Activated CD8-positive, alpha-beta memory T cell treated with anti-CD3 and anti-CD28 coated beads for 4 hours (primary cell): Measurements from ENCODE around the gene NFE2L3.
"Not testable (repeated sequence)": the region's sequence is repeated elsewhere in the genome, so short reads cannot be mapped to it uniquely, and the experiment has no call there.

ENCODE experiments used
- DNase-seq, 2 donors: peaks; one replicate each; pipeline ENCODE4 v3.0.0-alpha.2; 2020; ENCODE audit warnings: low read depth in 2 of 2

Gene NFE2L3

GRCh38 chr7:26167303-26167934, 15.4 kb downstream of the NFE2L3 start:
- no peak for DNase-seq

- no peak for DNase-seq
Measured at GRCh38 chr7:26168458-26169023, 16.5 kb downstream of the NFE2L3 start.

GRCh38 chr7:26169271-26169670, 17.3 kb downstream of the NFE2L3 start:
- DNase-seq = no peak

DNA sequence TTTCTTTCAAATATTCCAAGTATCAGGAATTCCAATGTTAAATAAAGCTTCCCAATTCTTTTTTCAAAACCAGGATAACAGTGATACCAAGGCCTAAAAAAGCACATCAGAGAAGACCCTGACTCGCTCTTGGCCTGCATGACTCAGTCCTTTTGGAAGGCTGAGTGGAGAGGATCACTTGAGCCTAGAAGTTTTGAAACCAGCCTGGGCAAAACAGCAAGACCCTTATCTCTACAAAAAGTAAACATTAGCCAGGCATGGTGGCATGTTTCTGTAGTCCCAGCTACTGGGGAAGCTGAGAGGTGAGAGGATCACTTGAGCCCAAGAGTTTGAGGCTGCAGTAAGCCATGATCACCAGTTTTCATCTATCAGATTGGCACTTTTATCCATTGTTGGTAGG, 18.7 kb downstream of the NFE2L3 start:
- DNase-seq = no peak

- DNase-seq = no peak
Measured at GRCh38 chr7:26171601-26172000, 19.6 kb downstream of the NFE2L3 start.

DNA sequence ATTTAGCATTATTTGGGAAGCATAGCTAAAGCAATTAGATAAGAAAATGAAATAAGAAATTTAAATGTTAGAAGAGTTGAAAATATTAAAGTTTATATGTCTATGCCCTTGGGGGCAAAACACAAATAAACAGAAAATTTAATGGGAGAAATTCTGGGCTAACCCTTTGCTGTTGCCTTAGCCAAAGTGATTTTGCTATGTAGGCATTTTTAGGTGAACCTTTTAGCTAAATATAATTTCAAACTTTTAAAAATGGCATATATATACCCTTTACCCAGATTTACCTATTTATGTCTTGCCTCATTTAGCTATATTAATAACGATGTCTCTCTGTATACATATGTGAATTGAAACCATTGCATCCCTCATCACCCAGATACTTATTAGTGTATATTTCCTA, 20.1 kb downstream of the NFE2L3 start:
- DNase-seq = no peak

DNA sequence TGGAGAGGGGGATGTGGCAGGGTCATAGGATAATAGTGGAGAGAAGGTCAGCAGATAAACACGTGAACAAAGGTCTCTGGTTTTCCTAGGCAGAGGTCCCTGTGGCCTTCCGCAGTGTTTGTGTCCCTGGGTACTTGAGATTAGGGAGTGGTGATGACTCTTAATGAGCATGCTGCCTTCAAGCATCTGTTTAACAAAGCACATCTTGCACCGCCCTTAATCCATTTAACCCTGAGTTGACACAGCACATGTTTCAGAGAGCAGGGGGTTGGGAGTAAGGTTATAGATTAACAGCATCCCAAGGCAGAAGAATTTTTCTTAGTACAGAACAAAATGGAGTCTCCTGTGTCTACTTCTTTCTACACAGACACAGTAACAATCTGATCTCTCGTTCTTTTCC, 23.9 kb downstream of the NFE2L3 start:
- not testable (repeated sequence) for DNase-seq

DNA sequence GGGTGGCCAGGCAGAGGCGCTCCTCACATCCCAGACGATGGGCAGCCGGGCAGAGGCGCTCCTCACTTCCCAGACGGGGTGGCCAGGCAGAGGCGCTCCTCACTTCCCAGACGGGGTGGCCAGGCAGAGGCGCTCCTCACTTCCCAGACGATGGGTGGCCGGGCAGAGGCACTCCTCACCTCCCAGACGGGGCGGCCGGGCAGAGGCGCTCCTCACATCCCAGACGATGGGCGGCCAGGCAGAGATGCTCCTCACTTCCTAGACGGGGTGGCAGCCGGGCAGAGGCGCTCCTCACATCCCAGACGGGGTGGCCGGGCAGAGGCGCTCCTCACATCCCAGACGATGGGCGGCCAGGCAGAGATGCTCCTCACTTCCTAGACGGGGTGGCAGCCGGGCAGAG, 24.7 kb downstream of the NFE2L3 start:
- DNase-seq = not testable (repeated sequence)

DNA sequence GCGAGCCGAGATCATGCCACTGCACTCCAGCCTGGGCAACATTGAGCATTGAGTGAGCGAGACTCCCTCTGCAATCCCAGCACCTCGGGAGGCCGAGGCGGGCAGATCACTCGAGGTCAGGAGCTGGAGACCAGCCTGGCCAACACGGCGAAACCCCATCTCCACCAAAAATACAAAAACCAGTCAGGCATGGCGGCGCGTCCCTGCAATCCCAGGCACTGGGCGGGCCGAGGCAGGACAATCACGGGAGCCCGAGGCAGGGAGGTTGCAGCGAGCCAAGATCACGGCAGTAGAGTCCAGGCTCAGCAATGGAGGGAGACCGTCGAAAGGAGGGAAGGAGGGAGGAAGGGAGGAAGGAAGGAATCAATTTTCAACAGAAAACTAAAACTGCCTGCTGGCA, 25.3 kb downstream of the NFE2L3 start:
- DNase-seq = not testable (repeated sequence)

DNA sequence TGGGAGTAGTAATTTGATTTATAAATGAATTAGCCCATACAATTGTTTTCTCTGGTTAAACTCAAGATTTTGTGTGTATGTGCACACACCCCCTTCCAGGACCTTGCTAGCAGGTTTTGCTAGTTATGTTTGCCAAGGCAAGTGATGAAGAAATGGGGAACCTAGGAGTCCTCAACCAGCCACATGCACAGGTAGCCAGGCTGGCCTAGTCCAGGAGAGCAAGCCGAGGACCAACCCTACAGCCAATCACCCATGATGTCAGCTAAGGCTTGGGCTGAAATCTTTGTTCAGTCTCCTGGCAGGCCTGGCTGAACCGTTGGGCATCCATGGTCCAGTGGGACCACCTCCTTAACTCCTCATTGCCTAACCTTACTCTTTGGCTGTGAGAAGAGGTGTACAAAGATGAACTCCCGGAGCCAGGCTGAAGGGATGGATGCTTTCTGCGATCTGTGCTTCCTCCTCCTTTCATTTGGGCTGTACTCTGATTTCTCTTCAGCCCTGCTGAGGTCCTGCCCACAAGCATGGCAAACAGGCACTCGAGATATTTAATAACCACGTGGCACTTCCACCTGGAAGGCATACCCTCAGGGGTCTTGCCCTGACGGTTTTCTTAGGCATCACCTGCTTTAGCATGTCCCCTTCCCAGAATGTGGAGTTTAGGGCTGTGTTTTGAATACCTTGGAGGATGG, 26.4 kb downstream of the NFE2L3 start:
- DNase-seq = no peak

- DNase-seq = no peak
Measured at GRCh38 chr7:26179422-26179821, 27.4 kb downstream of the NFE2L3 start.

- no peak for DNase-seq
Measured at GRCh38 chr7:26179826-26180497, 28.0 kb downstream of the NFE2L3 start.

DNA sequence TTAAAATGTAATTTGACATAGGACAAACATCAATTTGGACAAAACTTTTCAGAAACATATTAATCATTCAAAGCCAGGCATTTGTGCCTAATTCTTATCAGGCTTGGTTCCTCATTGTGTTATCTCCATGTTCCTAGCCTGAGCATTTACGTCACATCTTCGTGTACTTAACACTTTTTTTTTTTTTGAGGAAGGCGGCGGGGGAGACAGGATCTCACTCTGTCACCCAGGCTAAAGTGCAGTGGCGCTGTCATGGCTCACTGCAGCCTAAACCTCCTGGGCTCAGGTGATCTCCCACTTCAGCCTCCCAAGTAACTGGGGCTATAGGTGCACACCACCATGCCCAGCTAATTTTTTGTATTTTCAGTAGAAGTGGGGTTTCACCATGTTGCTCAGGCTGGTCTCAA, 28.8 kb downstream of the NFE2L3 start:
- DNase-seq = no peak

- no peak for DNase-seq
Measured at GRCh38 chr7:26181474-26182227, 29.7 kb downstream of the NFE2L3 start.

GRCh38 chr7:26182283-26182682, 30.3 kb downstream of the NFE2L3 start:
- no peak for DNase-seq

DNA sequence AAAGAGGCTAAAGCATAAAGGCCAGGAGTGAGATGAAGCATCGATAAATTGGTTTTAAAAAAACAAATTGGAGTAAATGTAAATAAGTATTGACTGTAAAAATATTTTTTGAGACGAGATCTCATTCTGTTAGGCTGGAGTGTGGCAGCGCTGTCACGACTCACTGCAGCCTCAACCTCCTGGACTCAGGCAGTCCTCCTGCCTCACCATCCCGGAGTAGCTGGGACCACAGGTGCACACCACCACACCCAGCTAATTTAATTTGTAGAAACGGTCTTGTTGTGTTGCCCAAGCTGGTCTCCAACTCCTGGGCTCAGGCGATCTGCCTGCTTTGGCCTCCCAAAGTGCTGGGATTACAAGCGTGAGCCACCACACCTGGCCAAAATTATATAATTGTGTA, 30.7 kb downstream of the NFE2L3 start:
- no peak for DNase-seq

DNA sequence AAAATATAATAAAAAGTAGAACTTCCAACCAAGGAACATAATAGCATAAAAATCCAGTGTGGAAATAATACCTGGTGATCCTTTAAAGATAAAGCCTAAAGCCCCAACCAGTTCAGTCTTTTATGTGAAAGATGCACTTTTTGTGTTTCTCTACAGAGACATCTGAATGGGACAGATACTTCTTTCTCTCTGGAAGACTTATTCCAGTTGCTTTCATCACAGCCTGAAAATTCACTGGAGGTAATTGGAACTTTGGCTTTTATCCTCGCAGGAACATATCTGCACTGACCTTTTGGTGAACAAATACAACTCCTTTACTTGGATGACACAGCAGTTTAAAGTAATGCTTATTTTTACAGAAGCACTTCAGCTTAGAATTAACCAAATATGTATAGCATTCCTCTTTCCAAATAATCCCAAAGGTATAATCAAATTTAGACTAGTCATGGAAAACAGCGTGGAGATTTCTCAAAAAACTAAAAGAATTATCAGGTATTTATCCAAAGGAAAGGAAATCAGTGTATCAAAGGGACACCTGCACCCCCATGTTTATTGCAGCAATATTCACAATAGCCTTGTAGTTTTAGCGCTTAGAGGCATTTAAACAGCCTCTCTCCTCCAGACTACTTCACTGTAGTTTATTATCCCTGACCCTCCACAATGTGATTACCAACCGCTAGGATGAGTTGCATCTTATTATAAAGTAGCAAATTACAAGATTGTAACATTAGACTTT, 31.7 kb downstream of the NFE2L3 start:
- no peak for DNase-seq

GRCh38 chr7:26184281-26185101, 32.5 kb downstream of the NFE2L3 start:
- not testable (repeated sequence) for DNase-seq

GRCh38 chr7:26185131-26185843, 33.3 kb downstream of the NFE2L3 start:
- DNase-seq = no peak

DNA sequence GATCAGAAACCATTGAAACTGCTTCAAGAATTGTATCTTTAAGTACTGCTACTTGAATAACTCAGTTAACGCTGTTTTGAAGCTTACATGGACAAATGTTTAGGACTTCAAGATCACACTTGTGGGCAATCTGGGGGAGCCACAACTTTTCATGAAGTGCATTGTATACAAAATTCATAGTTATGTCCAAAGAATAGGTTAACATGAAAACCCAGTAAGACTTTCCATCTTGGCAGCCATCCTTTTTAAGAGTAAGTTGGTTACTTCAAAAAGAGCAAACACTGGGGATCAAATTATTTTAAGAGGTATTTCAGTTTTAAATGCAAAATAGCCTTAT, 33.8 kb downstream of the NFE2L3 start:
- no peak for DNase-seq
